ENCODE results near the gene ATRIP. TPM values are rescaled to one million over a fixed set of nuclear protein-coding genes. Genes with fewer than 3 reads are reported as not detected.

The ATRIP gene
- total and polyA plus RNA-seq, 2 of the 8 experiments (the other 6 are each of a cell fraction or from before 2014, with no cell fraction given) = 18.5 to 20.2 TPM

DNA sequence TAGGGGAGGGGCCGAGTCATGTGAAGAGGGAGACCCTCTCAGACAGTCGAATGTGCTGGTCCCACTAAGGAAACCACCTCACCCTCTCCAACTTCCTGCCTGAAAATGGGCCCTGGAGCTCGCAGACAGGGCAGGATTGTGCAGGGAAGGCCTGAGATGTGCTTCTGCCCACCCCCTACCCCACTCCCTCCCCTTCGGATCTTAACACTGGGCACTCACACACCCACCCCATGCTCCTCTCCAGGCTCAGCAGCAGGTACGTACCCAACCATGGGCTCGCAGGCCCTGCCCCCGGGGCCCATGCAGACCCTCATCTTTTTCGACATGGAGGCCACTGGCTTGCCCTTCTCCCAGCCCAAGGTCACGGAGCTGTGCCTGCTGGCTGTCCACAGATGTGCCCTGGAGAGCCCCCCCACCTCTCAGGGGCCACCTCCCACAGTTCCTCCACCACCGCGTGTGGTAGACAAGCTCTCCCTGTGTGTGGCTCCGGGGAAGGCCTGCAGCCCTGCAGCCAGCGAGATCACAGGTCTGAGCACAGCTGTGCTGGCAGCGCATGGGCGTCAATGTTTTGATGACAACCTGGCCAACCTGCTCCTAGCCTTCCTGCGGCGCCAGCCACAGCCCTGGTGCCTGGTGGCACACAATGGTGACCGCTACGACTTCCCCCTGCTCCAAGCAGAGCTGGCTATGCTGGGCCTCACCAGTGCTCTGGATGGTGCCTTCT lies 20.0 kb downstream of the ATRIP start:
- FAIRE-seq (no peak), DNase-seq (ENCODE audit: low read depth in 1 of 2, low spot score in 2 of 2) (no peak)
- WGBS, 2 experiments (ENCODE audit: extremely low coverage in 1 of 2, insufficient coverage in 1 of 2, insufficient read length in 1 of 2, insufficient replicate concordance in 2 of 2, low coverage in 1 of 2, low lambda C conversion rate in 2 of 2, missing lambda C conversion rate in 1 of 2) = 89% methylated on average over 17 of the region's 19 CpGs; no CpG with 5 or more reads in 1 of the 2 experiments
- Histone ChIP-seq H3K18ac (ENCODE audit: extremely low read depth, low read length) (peak overlapping the region; percentile 78; the same call in 1 of the 2 replicates), H4K8ac (ENCODE audit: extremely low read depth, insufficient read depth, low read length) (no peak overlapping the region), H2AFZ (ENCODE audit: low read length) (no peak overlapping the region), H3K23ac (ENCODE audit: insufficient read length) (no peak overlapping the region), H2BK12ac (ENCODE audit: low read depth, low read length) (peak overlapping the region; percentile 78), H3K4me2 (ENCODE audit: insufficient read depth in 1 of 2, low read depth in 2 of 2, low read length in 2 of 2) (0 out of 4 replicates have a peak overlapping the region, but pooled peaks of 1 of the 2 experiments have one; percentile 24), H3K14ac (ENCODE audit: insufficient read length) (no peak overlapping the region), H3K4me1 (replicated peaks in 1 of 4; ENCODE audit: control insufficient read depth in 3 of 4, insufficient read depth in 4 of 4, low read length in 3 of 4) (peaks cover 0 to 25% (median 14%) of the 10 kb centered on the region in 4 experiments; a peak in 5 of 7 replicates), H2BK5ac (ENCODE audit: low read depth, low read length) (peak overlapping the region; percentile 95), H3K4ac (replicated peaks; ENCODE audit: insufficient read length, low read depth, low read length) (peak overlapping the region; percentile 63), H4K91ac (replicated peaks; ENCODE audit: insufficient read length, low read length) (peak overlapping the region; percentile 58), H3K9ac (replicated peaks in 1 of 4; ENCODE audit: extremely low read depth in 1 of 4, low read depth in 3 of 4, low read length in 3 of 4) (peak overlapping the region in 2 of 4 experiments; percentile 56 to 62; a peak in 4 of 7 replicates), H4K20me1 (replicated peaks in 1 of 2; ENCODE audit: control insufficient read depth in 1 of 2, insufficient read depth in 2 of 2, low read length in 2 of 2) (peaks cover 3 to 11% of the 10 kb centered on the region in 2 experiments), H4K5ac (ENCODE audit: insufficient read length, low read depth, low read length) (peak overlapping the region; percentile 18), H2BK15ac (ENCODE audit: low read length) (0 out of 2 replicates have a peak overlapping the region, but pooled peaks have one; percentile 33), H2BK20ac (ENCODE audit: low read length) (no peak overlapping the region), H3K23me2 (ENCODE audit: low read depth, low read length) (no peaks in the 10 kb centered on the region), H2BK120ac (replicated peaks; ENCODE audit: low read depth, low read length) (no peak overlapping the region), H3K9me3 (ENCODE audit: insufficient read depth in 2 of 2, low read depth in 1 of 2, low read length in 1 of 2) (no peaks in the 10 kb centered on the region), H3K4me3 (ENCODE audit: extremely low read depth in 1 of 4, insufficient read depth in 2 of 4, low read depth in 3 of 4, low read length in 4 of 4) (no peak overlapping the region), H3K27me3 (replicated peaks in 1 of 4; ENCODE audit: control insufficient read depth in 3 of 4, extremely low read depth in 1 of 4, insufficient read depth in 3 of 4, low read length in 3 of 4) (no peaks in the 10 kb centered on the region), H3K27ac (ENCODE audit: low read depth, low read length) (peak overlapping the region; percentile 88), H2AK5ac (ENCODE audit: low read depth, low read length) (peak overlapping the region; percentile 65; the same call in 1 of the 2 replicates), H3K36me3 (ENCODE audit: control insufficient read depth in 2 of 4, insufficient read depth in 4 of 4, low read length in 3 of 4) (peaks cover 7 to 35% (median 14%) of the 10 kb centered on the region in 4 experiments), H3K79me1 (ENCODE audit: low read depth, low read length) (peaks cover 6% of the 10 kb centered on the region), H3K56ac (replicated peaks; ENCODE audit: insufficient read length, low read depth, low read length) (no peak overlapping the region), H3K79me2 (ENCODE audit: control insufficient read depth in 1 of 2, insufficient read depth in 2 of 2, low read length in 2 of 2) (peaks cover 0 to 10% of the 10 kb centered on the region in 2 experiments; a peak in 2 of 4 replicates)
- TF ChIP-seq SIN3A (conservative IDR thresholded peaks at IDR 0.05 in 1 of 2, IDR thresholded peaks at IDR 0.05 in 1 of 2; ENCODE audit: low read depth in 1 of 2, low read length in 2 of 2) = no peak
- peak in 1 of 2 experiments; percentile 59; a peak in 2 of 3 replicates for TF ChIP-seq POLR2A (IDR thresholded peaks at IDR 0.05; ENCODE audit: control extremely low read depth in 1 of 2, low read depth in 2 of 2, low read length in 2 of 2)
- ChIA-PET POLR2A (ENCODE audit: partially characterized antibody) (interaction anchor here (0.6 to 8.1 kb wide), 22 partner anchors 9 to 196 kb away, joined by 3 to 83 read pairs (median 4); partner anchors contain the start of genes ATRIP, CCDC51, CELSR3 and PFKFB4), CTCF (ENCODE audit: partially characterized antibody) (interaction anchor here (0.7 to 21.5 kb wide), 10 partner anchors 8 to 100 kb away, joined by 3 to 251 read pairs (median 8); partner anchors contain the start of genes PFKFB4 and SHISA5)

Measured in H1 (cell line).